ENCODE measurements around the gene GK. TPM values are rescaled to one million over a fixed set of nuclear protein-coding genes. Genes with fewer than 3 reads are reported as not detected.

GK gene
- total RNA-seq, 2 donors from 2014 or later: 8.9 to 10.2 TPM

DNA sequence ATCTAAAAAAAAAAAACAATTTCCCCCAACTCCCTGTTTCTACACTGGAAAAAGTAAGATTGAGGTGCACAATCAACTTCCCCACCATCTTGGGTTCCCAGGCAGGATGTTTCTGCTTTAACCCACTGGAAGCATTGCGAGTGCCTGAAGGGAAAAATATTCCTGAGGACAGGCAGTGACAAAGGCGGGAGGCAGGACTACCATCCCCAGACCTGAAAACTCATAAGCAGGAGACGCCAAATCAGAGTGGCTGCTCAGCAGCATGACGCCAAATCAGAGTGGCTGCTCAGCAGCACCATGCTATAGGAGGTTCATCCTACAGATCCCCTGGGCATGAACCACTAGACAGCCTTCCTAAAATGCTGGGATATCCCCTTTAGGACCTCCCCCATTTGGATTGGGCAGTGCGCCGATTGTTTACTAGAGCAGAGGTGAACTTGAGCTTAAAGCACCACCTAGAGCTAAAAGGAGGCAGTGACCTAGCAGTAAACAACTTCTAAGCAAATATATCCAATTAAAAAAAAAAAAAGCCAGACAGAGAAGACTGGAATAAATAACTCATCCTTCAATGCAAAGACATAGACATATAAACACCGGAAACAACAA is 35.0 kb upstream of the GK start:
- DNase-seq: peak; percentile 63
- H3K4me3 Mint-ChIP-seq: no peak overlapping the region

DNA sequence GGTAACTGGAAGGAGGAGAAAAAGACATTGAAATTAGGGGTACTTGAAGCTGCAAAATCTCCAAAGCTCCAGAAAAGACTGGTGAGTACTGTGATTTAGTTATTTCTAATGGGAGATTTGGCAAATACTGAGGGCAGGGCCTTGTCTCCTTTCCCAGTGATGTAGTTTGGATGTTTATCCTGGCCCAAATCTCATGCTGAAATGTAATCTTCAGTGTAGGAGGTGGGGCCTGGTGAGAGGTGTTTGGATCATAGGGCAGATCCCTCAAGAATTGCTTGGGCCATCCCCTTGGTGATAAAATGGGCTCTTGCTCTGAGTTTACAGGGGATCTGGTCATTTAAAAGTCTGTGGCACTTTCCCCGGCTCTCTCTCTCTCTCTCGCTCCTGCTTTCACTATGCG is 33.1 kb upstream of the GK start:
- H3K9ac ChIP-seq (ENCODE audit: extremely low read depth, low read length, poor library complexity, severe bottlenecking): no peak overlapping the region
- TF ChIP-seq, protein P1, sequence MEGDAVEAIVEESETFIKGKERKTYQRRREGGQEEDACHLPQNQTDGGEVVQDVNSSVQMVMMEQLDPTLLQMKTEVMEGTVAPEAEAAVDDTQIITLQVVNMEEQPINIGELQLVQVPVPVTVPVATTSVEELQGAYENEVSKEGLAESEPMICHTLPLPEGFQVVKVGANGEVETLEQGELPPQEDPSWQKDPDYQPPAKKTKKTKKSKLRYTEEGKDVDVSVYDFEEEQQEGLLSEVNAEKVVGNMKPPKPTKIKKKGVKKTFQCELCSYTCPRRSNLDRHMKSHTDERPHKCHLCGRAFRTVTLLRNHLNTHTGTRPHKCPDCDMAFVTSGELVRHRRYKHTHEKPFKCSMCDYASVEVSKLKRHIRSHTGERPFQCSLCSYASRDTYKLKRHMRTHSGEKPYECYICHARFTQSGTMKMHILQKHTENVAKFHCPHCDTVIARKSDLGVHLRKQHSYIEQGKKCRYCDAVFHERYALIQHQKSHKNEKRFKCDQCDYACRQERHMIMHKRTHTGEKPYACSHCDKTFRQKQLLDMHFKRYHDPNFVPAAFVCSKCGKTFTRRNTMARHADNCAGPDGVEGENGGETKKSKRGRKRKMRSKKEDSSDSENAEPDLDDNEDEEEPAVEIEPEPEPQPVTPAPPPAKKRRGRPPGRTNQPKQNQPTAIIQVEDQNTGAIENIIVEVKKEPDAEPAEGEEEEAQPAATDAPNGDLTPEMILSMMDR (conservative IDR thresholded peaks at IDR 0.05): no peak
- H3K27ac ChIP-seq (ENCODE audit: low read depth, low read length): no peak overlapping the region
- whole genome bisulfite sequencing, 2 experiments (ENCODE audit: insufficient coverage in 1 of 2, insufficient read length in 1 of 2): 91% methylated on average over 3 of the region's 3 CpGs; no CpG with 5 or more reads in 1 of the 2 experiments
- no peak overlapping the region for H3K4me3 Mint-ChIP-seq
- H3K27ac Mint-ChIP-seq: no peak overlapping the region
- no peak overlapping the region for H3K4me3 ChIP-seq (ENCODE audit: low read length)
- H3K4me1 Mint-ChIP-seq: peaks cover 5% of the 10 kb centered on the region
- no peaks in the 10 kb centered on the region for H3K27me3 Mint-ChIP-seq (ENCODE audit: insufficient read depth)
- H3K27me3 ChIP-seq (ENCODE audit: control insufficient read depth, insufficient read depth, low read length, poor library complexity, severe bottlenecking): no peaks in the 10 kb centered on the region
- H3K36me3 Mint-ChIP-seq (ENCODE audit: low read depth): peaks cover 2% of the 10 kb centered on the region
- peaks cover 52% of the 10 kb centered on the region for H3K9me3 Mint-ChIP-seq
- DNase-seq: no peak
- H3K4me1 ChIP-seq (ENCODE audit: control insufficient read depth, insufficient read depth, low read length): no peaks in the 10 kb centered on the region
- peaks cover 5% of the 10 kb centered on the region for H3K9me3 ChIP-seq (ENCODE audit: control insufficient read depth, low read length)
- H3K36me3 ChIP-seq (ENCODE audit: control insufficient read depth, insufficient read depth, low read length): no peaks in the 10 kb centered on the region

More for the DNA sequence above, 35.0 kb upstream of the GK start:
- peaks cover 5% of the 10 kb centered on the region for H3K9me3 ChIP-seq (ENCODE audit: control insufficient read depth, low read length)
- Mint-ChIP-seq H3K4me1 (peaks cover 5% of the 10 kb centered on the region), H3K27ac (peak overlapping the region; percentile 67), H3K36me3 (ENCODE audit: low read depth) (peaks cover 2% of the 10 kb centered on the region), H3K27me3 (ENCODE audit: insufficient read depth) (no peaks in the 10 kb centered on the region), H3K9me3 (peaks cover 38% of the 10 kb centered on the region)
- no peaks in the 10 kb centered on the region for H3K27me3 ChIP-seq (ENCODE audit: control insufficient read depth, insufficient read depth, low read length, poor library complexity, severe bottlenecking)
- no peak overlapping the region for H3K9ac ChIP-seq (ENCODE audit: extremely low read depth, low read length, poor library complexity, severe bottlenecking)
- H3K36me3 ChIP-seq (ENCODE audit: control insufficient read depth, insufficient read depth, low read length): no peaks in the 10 kb centered on the region
- WGBS, 2 experiments (ENCODE audit: insufficient coverage in 1 of 2, insufficient read length in 1 of 2): 86% methylated on average over 6 of the region's 7 CpGs; no CpG with 5 or more reads in 1 of the 2 experiments
- H3K4me3 ChIP-seq (ENCODE audit: low read length): no peak overlapping the region
- TF ChIP-seq, protein P1 (conservative IDR thresholded peaks at IDR 0.05): peak; percentile 65
- H3K27ac ChIP-seq (ENCODE audit: low read depth, low read length): no peak overlapping the region
- no peaks in the 10 kb centered on the region for H3K4me1 ChIP-seq (ENCODE audit: control insufficient read depth, insufficient read depth, low read length)

DNA sequence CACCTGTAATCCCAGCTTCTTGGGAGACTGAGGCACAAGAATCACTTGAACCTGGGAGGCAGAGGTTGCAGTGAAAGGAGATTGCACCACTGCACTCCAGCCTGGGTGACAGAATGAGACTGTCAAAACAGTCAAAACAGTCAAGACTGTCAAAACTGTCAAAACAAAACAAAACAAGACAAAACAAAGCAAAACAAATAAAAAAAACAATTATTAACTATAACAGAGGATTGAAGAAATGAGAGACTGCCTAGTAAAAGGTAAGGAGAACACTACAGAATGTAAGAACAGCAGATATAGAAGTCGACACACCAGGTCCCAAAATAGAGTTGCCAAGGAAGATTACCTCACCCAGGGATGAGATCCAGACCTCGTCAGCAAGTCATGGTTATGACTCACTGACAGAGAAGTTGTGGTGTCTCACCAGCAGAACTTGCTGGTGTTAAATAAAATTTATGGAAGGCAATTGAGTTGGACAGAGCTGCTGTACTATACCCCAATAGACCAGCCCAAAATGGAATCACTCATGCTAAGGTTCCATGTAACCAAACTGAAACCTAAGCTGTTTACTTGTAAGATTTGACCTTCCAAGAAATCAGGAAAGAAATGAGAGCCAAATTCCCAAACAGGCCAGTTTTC is 32.1 kb upstream of the GK start:
- no peaks in the 10 kb centered on the region for H3K27me3 ChIP-seq (ENCODE audit: control insufficient read depth, insufficient read depth, low read length, poor library complexity, severe bottlenecking)
- H3K4me1 ChIP-seq (ENCODE audit: control insufficient read depth, insufficient read depth, low read length): no peaks in the 10 kb centered on the region
- H3K9me3 ChIP-seq (ENCODE audit: control insufficient read depth, low read length): peaks cover 5% of the 10 kb centered on the region
- H3K9ac ChIP-seq (ENCODE audit: extremely low read depth, low read length, poor library complexity, severe bottlenecking): no peak overlapping the region
- H3K4me1 Mint-ChIP-seq: peaks cover 5% of the 10 kb centered on the region
- H3K4me3 Mint-ChIP-seq: no peak overlapping the region
- H3K36me3 ChIP-seq (ENCODE audit: control insufficient read depth, insufficient read depth, low read length): no peaks in the 10 kb centered on the region
- H3K4me3 ChIP-seq (ENCODE audit: low read length): no peak overlapping the region
- TF ChIP-seq, protein P1 (conservative IDR thresholded peaks at IDR 0.05): no peak
- 90 to 100% methylated on average over 1 to 2 of the region's 2 CpGs for WGBS, 2 experiments (ENCODE audit: insufficient coverage in 1 of 2, insufficient read length in 1 of 2)
- peaks cover 49% of the 10 kb centered on the region for H3K9me3 Mint-ChIP-seq
- H3K27ac ChIP-seq (ENCODE audit: low read depth, low read length): no peak overlapping the region
- H3K36me3 Mint-ChIP-seq (ENCODE audit: low read depth): peaks cover 2% of the 10 kb centered on the region
- H3K27ac Mint-ChIP-seq: no peak overlapping the region
- no peak for DNase-seq
- no peaks in the 10 kb centered on the region for H3K27me3 Mint-ChIP-seq (ENCODE audit: insufficient read depth)

All from endodermal cell (in vitro differentiated cells).